ENCODE measurements around the gene IFIH1. TPM values are rescaled to one million over a fixed set of nuclear protein-coding genes. Genes with fewer than 3 reads are reported as not detected.

Gene IFIH1
- total and polyA plus RNA-seq, 9 of the 15 experiments (the other 6 are each of a cell fraction or from before 2014, with no cell fraction given): 0.15 to 1.2 (median 0.60) TPM; not detected in 1

- no peak for TF ChIP-seq MGA (IDR thresholded peaks at IDR 0.05)
These were observed 46.9 kb upstream of the IFIH1 start (continued) for GRCh38 chr2:162365392-162365791.

Data from K562 (cell line).